K562 (cell line): ENCODE results near the gene CCDC192. TPM values are rescaled to one million over a fixed set of nuclear protein-coding genes. Genes with fewer than 3 reads are reported as not detected.

Experiments
- CBFA2T2 ChIP-seq: fragments of 450-650 bp; conservative IDR thresholded peaks from 2 replicates; pipeline ENCODE4 v1.6.1; 2017; ENCODE audit warnings: mild to moderate bottlenecking
- CEBPB ChIP-seq: fragments of 450-650 bp; IDR thresholded peaks from 2 replicates; pipeline ENCODE4 v1.6.1; 2016; ENCODE audit warnings: missing genetic modification characterization, missing compliant biosample characterization
- DMBX1 ChIP-seq: fragments of 250-450 bp; sonication (Bioruptor Pico); IDR thresholded peaks from 2 replicates; pipeline ENCODE4 v1.8.0; 2022; ENCODE audit warnings: inconsistent platforms, mild to moderate bottlenecking, moderate library complexity, borderline replicate concordance
- HOXB6 ChIP-seq: fragments of 250-450 bp; sonication (Bioruptor Pico); IDR thresholded peaks from 2 replicates; pipeline ENCODE4 v1.5.1; 2022; ENCODE audit warnings: mild to moderate bottlenecking, borderline replicate concordance
- IFI16 ChIP-seq: fragments of 250-450 bp; sonication (Bioruptor Pico); IDR thresholded peaks from 2 replicates; pipeline ENCODE4 v2.1.2; 2022; ENCODE audit warnings: mild to moderate bottlenecking, inconsistent platforms
- JUNB ChIP-seq: fragments of 450-650 bp; formaldehyde crosslinking; conservative IDR thresholded peaks from 2 replicates; pipeline ENCODE4 v1.4.0; 2020; ENCODE audit warnings: mild to moderate bottlenecking
- NFATC3 ChIP-seq: fragments of 450-650 bp; IDR thresholded peaks from 2 replicates; pipeline ENCODE4 v1.6.1; 2017; ENCODE audit warnings: mild to moderate bottlenecking
- SRSF1 ChIP-seq: fragments of 200-400 bp; formaldehyde crosslinking; IDR thresholded peaks from 2 replicates; pipeline ENCODE4 v1.6.1; 2017; ENCODE audit warnings: mild to moderate bottlenecking, low read depth, low read length, moderate library complexity
- ZNF263 ChIP-seq: sonication (generic); formaldehyde crosslinking; IDR thresholded peaks from 2 replicates; pipeline ENCODE4 v1.8.0; 2022; ENCODE audit warnings: mild to moderate bottlenecking, missing genetic modification reagents, borderline replicate concordance
- ZNF408 ChIP-seq: fragments of 250-450 bp; sonication (Bioruptor Pico); IDR thresholded peaks from 2 replicates; pipeline ENCODE4 v1.4.0; 2020; ENCODE audit warnings: low read depth, mild to moderate bottlenecking, moderate library complexity
- polyA plus RNA-seq, 8 experiments: library from polyadenylated mRNA; depleted of rRNA in 4 of 8; stranded (reverse) in 5 of 8; unstranded in 3 of 8; fragments of >200 nt; fragmentation: Nextera tagmentation in 2 of 8; fragmentation: Illumina TruSeq in 1 of 8; extraction: Ambion mirVana in 2 of 8; extraction: Trizol in 1 of 8; gene quantifications; 2 replicates each; pipeline versions ENCODE4 v1.2.1 to v1.2.3, GENCODE V29; 2011 to 2014; ENCODE audit warnings: inconsistent platforms in 1 of 8, missing spikeins in 1 of 8
- total RNA-seq, 7 experiments: library from RNA; depleted of rRNA in 6 of 7; stranded (reverse); fragments of >200 nt in 6 of 7; fragmentation: Illumina TruSeq in 2 of 7; extraction: Trizol in 2 of 7; gene quantifications; 2 replicates each; pipeline versions ENCODE4 v1.2.1 to v1.2.3, GENCODE V29; 2011 to 2021; ENCODE audit warnings: low replicate concordance in 1 of 7
- TF ChIP-seq, protein P1 (sequence below): sonication (generic); formaldehyde crosslinking; IDR thresholded peaks from 2 replicates; pipeline ENCODE4 v1.8.1; 2023; ENCODE audit warnings: mild to moderate bottlenecking, missing genetic modification reagents
- TF ChIP-seq, protein P2 (sequence below): fragments of 450-650 bp; IDR thresholded peaks from 2 replicates; pipeline ENCODE4 v1.6.1; 2017; ENCODE audit warnings: antibody characterized with exemption
- TF ChIP-seq, protein P3 (sequence below), 3 experiments: IDR thresholded peaks in 2 of 3; conservative IDR thresholded peaks in 1 of 3; 2 replicates each; pipeline ENCODE4 v1.5.1; 2011 to 2012; ENCODE audit warnings: low read length in 3 of 3, mild to moderate bottlenecking in 3 of 3, control low read depth in 2 of 3, improper control_type of control experiment in 1 of 3, inconsistent platforms in 1 of 3, low read depth in 1 of 3, mixed read lengths in 1 of 3, moderate library complexity in 1 of 3; ENCODE audit not compliant: insufficient read depth in 2 of 3
- TF ChIP-seq, protein P4 (sequence below), 2 experiments: fragments of 450-650 bp; formaldehyde crosslinking in 1 of 2; IDR thresholded peaks; 2 replicates each; pipeline versions ENCODE4 v1.4.0 to v1.6.1; 2014 to 2020; ENCODE audit warnings: mild to moderate bottlenecking in 2 of 2, borderline replicate concordance in 1 of 2, low read depth in 1 of 2

Gene CCDC192
- total and polyA plus RNA-seq, 9 of the 15 experiments (the other 6 are each of a cell fraction or from before 2014, with no cell fraction given) = 0.21 to 0.66 (median 0.38) TPM; not detected in 2

DNA sequence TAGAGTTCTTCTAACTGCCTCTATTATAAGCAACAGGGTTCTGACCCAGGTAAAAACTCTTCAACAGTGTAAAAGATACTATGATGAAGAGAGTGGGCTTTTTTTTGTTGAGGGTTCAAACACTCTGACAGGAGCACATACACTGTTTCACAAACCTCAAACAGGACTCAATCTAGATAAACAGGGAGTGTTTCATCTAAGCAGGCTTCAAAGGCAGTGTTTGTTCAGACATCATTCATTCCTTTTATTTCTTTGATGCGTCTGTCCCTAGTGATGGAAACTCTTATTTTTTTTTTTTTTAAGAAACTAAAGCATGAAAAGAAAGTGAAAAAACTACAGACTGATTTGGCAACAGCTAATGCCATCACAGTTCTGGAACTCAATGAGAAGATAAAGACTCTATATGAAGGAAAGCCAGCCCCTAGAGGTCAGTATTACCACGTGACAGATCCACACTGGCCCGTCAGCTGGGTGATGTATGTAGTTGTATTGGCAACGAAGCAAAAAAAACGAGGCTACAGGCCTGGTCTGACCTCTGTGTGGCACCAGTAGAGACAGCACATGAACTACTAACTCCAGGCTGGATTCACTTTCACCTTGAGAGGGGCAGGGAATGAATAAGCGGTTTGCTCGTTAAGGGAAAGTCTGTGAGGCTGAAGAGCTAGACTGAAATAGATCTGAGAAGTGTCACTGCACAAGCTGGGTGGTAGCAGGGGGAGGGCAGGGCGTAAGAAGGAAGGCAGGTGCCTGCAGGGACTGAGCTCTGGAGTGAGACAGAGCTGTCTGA lies 172.2 kb downstream of the CCDC192 start (continued):
- TF ChIP-seq, protein P1, sequence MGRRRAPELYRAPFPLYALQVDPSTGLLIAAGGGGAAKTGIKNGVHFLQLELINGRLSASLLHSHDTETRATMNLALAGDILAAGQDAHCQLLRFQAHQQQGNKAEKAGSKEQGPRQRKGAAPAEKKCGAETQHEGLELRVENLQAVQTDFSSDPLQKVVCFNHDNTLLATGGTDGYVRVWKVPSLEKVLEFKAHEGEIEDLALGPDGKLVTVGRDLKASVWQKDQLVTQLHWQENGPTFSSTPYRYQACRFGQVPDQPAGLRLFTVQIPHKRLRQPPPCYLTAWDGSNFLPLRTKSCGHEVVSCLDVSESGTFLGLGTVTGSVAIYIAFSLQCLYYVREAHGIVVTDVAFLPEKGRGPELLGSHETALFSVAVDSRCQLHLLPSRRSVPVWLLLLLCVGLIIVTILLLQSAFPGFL (CRISPR knock-in tag) = no peak
- TF ChIP-seq IFI16 (CRISPR knock-in tag) (no peak), CBFA2T2 (peak; percentile 28), HOXB6 (CRISPR knock-in tag) (no peak), CEBPB (tag) (no peak), DMBX1 (CRISPR knock-in tag) (no peak), ZNF408 (CRISPR knock-in tag) (no peak), JUNB (CRISPR knock-in tag) (no peak), SRSF1 (no peak), NFATC3 (no peak), ZNF263 (no peak)
- TF ChIP-seq, protein P2, sequence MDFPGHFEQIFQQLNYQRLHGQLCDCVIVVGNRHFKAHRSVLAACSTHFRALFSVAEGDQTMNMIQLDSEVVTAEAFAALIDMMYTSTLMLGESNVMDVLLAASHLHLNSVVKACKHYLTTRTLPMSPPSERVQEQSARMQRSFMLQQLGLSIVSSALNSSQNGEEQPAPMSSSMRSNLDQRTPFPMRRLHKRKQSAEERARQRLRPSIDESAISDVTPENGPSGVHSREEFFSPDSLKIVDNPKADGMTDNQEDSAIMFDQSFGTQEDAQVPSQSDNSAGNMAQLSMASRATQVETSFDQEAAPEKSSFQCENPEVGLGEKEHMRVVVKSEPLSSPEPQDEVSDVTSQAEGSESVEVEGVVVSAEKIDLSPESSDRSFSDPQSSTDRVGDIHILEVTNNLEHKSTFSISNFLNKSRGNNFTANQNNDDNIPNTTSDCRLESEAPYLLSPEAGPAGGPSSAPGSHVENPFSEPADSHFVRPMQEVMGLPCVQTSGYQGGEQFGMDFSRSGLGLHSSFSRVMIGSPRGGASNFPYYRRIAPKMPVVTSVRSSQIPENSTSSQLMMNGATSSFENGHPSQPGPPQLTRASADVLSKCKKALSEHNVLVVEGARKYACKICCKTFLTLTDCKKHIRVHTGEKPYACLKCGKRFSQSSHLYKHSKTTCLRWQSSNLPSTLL = no peak
- TF ChIP-seq, protein P3, sequence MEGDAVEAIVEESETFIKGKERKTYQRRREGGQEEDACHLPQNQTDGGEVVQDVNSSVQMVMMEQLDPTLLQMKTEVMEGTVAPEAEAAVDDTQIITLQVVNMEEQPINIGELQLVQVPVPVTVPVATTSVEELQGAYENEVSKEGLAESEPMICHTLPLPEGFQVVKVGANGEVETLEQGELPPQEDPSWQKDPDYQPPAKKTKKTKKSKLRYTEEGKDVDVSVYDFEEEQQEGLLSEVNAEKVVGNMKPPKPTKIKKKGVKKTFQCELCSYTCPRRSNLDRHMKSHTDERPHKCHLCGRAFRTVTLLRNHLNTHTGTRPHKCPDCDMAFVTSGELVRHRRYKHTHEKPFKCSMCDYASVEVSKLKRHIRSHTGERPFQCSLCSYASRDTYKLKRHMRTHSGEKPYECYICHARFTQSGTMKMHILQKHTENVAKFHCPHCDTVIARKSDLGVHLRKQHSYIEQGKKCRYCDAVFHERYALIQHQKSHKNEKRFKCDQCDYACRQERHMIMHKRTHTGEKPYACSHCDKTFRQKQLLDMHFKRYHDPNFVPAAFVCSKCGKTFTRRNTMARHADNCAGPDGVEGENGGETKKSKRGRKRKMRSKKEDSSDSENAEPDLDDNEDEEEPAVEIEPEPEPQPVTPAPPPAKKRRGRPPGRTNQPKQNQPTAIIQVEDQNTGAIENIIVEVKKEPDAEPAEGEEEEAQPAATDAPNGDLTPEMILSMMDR (IDR thresholded peaks at IDR 0.05 in 2 of 3, conservative IDR thresholded peaks at IDR 0.05 in 1 of 3; ENCODE audit: insufficient read depth in 2 of 3, low read depth in 1 of 3, low read length in 3 of 3) = peak; percentile 36 to 68 (median 46); a peak in 4 of 6 replicates
- TF ChIP-seq, protein P4, sequence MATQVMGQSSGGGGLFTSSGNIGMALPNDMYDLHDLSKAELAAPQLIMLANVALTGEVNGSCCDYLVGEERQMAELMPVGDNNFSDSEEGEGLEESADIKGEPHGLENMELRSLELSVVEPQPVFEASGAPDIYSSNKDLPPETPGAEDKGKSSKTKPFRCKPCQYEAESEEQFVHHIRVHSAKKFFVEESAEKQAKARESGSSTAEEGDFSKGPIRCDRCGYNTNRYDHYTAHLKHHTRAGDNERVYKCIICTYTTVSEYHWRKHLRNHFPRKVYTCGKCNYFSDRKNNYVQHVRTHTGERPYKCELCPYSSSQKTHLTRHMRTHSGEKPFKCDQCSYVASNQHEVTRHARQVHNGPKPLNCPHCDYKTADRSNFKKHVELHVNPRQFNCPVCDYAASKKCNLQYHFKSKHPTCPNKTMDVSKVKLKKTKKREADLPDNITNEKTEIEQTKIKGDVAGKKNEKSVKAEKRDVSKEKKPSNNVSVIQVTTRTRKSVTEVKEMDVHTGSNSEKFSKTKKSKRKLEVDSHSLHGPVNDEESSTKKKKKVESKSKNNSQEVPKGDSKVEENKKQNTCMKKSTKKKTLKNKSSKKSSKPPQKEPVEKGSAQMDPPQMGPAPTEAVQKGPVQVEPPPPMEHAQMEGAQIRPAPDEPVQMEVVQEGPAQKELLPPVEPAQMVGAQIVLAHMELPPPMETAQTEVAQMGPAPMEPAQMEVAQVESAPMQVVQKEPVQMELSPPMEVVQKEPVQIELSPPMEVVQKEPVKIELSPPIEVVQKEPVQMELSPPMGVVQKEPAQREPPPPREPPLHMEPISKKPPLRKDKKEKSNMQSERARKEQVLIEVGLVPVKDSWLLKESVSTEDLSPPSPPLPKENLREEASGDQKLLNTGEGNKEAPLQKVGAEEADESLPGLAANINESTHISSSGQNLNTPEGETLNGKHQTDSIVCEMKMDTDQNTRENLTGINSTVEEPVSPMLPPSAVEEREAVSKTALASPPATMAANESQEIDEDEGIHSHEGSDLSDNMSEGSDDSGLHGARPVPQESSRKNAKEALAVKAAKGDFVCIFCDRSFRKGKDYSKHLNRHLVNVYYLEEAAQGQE (IDR thresholded peaks at IDR 0.05; ENCODE audit: borderline replicate concordance) = peak; percentile 61; the same call in 1 of the 2 replicates
- TF ChIP-seq, protein P4 (CRISPR knock-in tag; IDR thresholded peaks at IDR 0.05; ENCODE audit: low read depth) = no peak
